ENCODE results near the gene APOD.
"Not testable (repeated sequence)": the region's sequence is repeated elsewhere in the genome, so short reads cannot be mapped to it uniquely, and the experiment has no call there.

- TF ChIP-seq CTCF, POLR2A, EP300 (IDR thresholded peaks at IDR 0.05): not testable (repeated sequence)
Measured at GRCh38 chr3:195628386-195628920, 44.7 kb upstream of the APOD start.
